ENCODE measurements around the gene GNGT1. TPM values are rescaled to one million over a fixed set of nuclear protein-coding genes. Genes with fewer than 3 reads are reported as not detected.
A peak's percentile ranks its signal among the peaks of the same experiment; 100 is the strongest.

GNGT1 gene
- total and polyA plus RNA-seq, 2 donors (not counting 3 experiments of a cell fraction or from before 2014, with no cell fraction given) = not detected

DNA sequence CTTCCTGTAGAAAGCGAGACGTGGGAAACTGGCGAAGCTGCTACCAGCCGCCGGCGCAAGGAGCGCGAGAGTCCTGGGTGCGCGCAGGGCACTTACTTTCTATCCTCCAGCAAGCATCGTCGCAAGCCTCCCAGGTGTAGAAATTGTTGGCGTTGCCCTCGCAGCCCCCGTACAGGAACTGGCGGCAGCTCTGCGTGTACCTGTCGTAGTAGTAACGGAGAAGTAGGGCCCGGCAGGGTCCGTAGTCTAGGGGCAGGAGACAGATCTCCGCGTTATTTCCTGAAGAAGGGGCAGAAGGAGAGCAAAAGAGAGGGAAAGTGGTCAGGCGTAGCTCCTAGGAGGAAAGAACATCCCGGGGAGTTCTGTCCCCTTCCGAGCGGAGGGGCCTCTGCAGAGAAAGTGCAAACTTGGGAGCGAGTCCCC, 16.3 kb upstream of the GNGT1 start:
- peak overlapping the region; percentile 63 to 97 (median 82) for H3K4me3 ChIP-seq (replicated peaks in 1 of 3; ENCODE audit: insufficient read depth in 1 of 3, low read depth in 1 of 3, low read length in 3 of 3)
- H3K27ac ChIP-seq (ENCODE audit: insufficient read depth, low read depth, low read length) = no peak overlapping the region
- intact Hi-C loops (cut with micrococcal nuclease) = loop anchor here (5.0 kb wide), 1 partner anchor 507 kb away; no protein-coding TSS in a partner anchor
- peaks cover 0 to 3% of the 10 kb centered on the region in 2 experiments for H3K27me3 ChIP-seq (ENCODE audit: control insufficient read depth in 2 of 2, insufficient read depth in 2 of 2, low read length in 2 of 2)
- peak overlapping the region; percentile 46 for H3K9ac ChIP-seq (replicated peaks; ENCODE audit: extremely low read depth, insufficient read depth, low read length)
- H2AFZ ChIP-seq (ENCODE audit: low read depth, low read length) = peak overlapping the region; percentile 100
- no peak for FAIRE-seq
- DNase-seq (ENCODE audit: low read depth, low spot score) = peak; percentile 54
- dilution Hi-C loops (cut with MboI; ENCODE audit: extremely low pct_ligation_motif_present, low sequenced_read_pairs) = no loop called here
- peaks cover 21% of the 10 kb centered on the region for H3K4me1 ChIP-seq (ENCODE audit: control insufficient read depth, extremely low read depth, insufficient read depth, low read length)
- H3K4me2 ChIP-seq (ENCODE audit: insufficient read depth, low read length) = peak overlapping the region; percentile 98
- TSS peak; percentile 51 for BruUV-seq (replicated peaks)
- no peaks in the 10 kb centered on the region for H3K9me1 ChIP-seq (replicated peaks; ENCODE audit: control insufficient read depth, extremely low read depth, insufficient read depth, low read length)
- H3K9me3 ChIP-seq (replicated peaks; ENCODE audit: control insufficient read depth, insufficient read depth, low read length) = no peaks in the 10 kb centered on the region
- CTCF ChIA-PET = interaction anchor here (1.2 to 5.0 kb wide), 4 partner anchors 9 to 197 kb away, joined by 3 to 18 read pairs (median 8); no protein-coding TSS in a partner anchor
- H3K79me2 ChIP-seq (ENCODE audit: control insufficient read depth, insufficient read depth, low read length) = no peaks in the 10 kb centered on the region
- H4K20me1 ChIP-seq (replicated peaks; ENCODE audit: control insufficient read depth, extremely low read depth, insufficient read depth, low read length) = no peaks in the 10 kb centered on the region
- TF ChIP-seq POLR2AphosphoS5 (IDR thresholded peaks at IDR 0.05; ENCODE audit: insufficient read depth, low read depth, low read length) (no peak), FOS (IDR thresholded peaks at IDR 0.05; ENCODE audit: borderline replicate concordance, insufficient read depth, low read length) (no peak), JUN (IDR thresholded peaks at IDR 0.05; ENCODE audit: borderline replicate concordance, insufficient read depth, insufficient read length, low read depth) (no peak)
- H3K36me3 ChIP-seq (ENCODE audit: control insufficient read depth in 2 of 2, extremely low read depth in 1 of 2, insufficient read depth in 2 of 2, low read length in 2 of 2) = no peaks in the 10 kb centered on the region
- POLR2A ChIA-PET = no interaction called here

DNA sequence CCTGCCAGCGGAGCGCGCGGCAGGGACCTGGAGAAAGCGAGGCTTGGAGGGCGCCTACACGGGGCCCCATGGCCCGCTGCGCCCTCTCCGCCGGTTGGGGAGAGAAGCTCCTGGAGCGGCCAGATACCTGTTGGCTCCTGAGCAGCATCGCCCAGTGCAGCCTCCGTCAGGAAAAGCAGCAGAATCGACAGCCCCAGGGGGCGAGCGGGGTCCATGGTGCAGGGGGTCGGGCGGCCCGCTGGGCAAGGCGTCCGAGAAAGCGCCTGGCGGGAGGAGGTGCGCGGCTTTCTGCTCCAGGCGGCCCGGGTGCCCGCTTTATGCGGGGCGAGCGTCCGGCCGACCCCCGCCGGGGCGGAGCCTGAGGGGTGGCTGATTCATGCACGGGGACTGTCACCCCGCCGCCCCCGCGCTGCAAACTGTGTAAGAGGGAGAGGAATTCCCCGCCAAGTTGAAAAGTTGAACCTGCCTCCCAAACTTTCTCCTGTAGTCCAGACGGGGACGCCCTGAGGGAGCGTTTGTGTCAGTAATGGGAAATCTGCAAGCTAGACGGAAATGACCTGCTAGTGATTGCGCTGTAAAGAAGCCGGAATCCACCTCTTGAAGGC, 15.8 kb upstream of the GNGT1 start, which contains the start of gene TFPI2:
Gene TFPI2 (minus strand): TSS at position 290 of the 605 bp plus-strand sequence. CDS start 75 bp downstream, at position 215.
- dilution Hi-C loops (cut with MboI; ENCODE audit: extremely low pct_ligation_motif_present, low sequenced_read_pairs) = no loop called here
- Histone ChIP-seq H3K9ac (replicated peaks; ENCODE audit: extremely low read depth, insufficient read depth, low read length) (peak within 1 kb of the TSS; percentile 46), H3K4me3 (replicated peaks in 1 of 3; ENCODE audit: insufficient read depth in 1 of 3, low read depth in 1 of 3, low read length in 3 of 3) (peak within 1 kb of the TSS; percentile 63 to 97 (median 82)), H4K20me1 (replicated peaks; ENCODE audit: control insufficient read depth, extremely low read depth, insufficient read depth, low read length) (no peaks in the 10 kb centered on the region), H3K4me1 (ENCODE audit: control insufficient read depth, extremely low read depth, insufficient read depth, low read length) (peaks cover 23% of the 10 kb centered on the region), H3K9me1 (replicated peaks; ENCODE audit: control insufficient read depth, extremely low read depth, insufficient read depth, low read length) (no peaks in the 10 kb centered on the region), H3K27ac (ENCODE audit: insufficient read depth, low read depth, low read length) (no peak within 1 kb of the TSS), H3K9me3 (replicated peaks; ENCODE audit: control insufficient read depth, insufficient read depth, low read length) (no peaks in the 10 kb centered on the region), H3K27me3 (ENCODE audit: control insufficient read depth in 2 of 2, insufficient read depth in 2 of 2, low read length in 2 of 2) (peaks cover 0 to 3% of the 10 kb centered on the region in 2 experiments), H3K79me2 (ENCODE audit: control insufficient read depth, insufficient read depth, low read length) (no peaks in the 10 kb centered on the region), H3K4me2 (ENCODE audit: insufficient read depth, low read length) (peak within 1 kb of the TSS; percentile 98), H2AFZ (ENCODE audit: low read depth, low read length) (peak within 1 kb of the TSS; percentile 100), H3K36me3 (ENCODE audit: control insufficient read depth in 2 of 2, extremely low read depth in 1 of 2, insufficient read depth in 2 of 2, low read length in 2 of 2) (no peaks in the 10 kb centered on the region)
- intact Hi-C loops (cut with micrococcal nuclease) = loop anchor here (5.0 kb wide), 1 partner anchor 507 kb away; no protein-coding TSS in a partner anchor
- no TSS peak for BruUV-seq (replicated peaks)
- TF ChIP-seq EZH2 (IDR thresholded peaks at IDR 0.05; ENCODE audit: borderline replicate concordance, low read depth, low read length, severe bottlenecking) = no peak
- peak; percentile 26 for TF ChIP-seq FOS (IDR thresholded peaks at IDR 0.05; ENCODE audit: borderline replicate concordance, insufficient read depth, low read length)
- TF ChIP-seq POLR2A (IDR thresholded peaks at IDR 0.05; ENCODE audit: low read depth, low read length) = no peak
- no peak for TF ChIP-seq POLR2AphosphoS5 (IDR thresholded peaks at IDR 0.05; ENCODE audit: insufficient read depth, low read depth, low read length)
- CTCF ChIA-PET = interaction anchor here (1.2 to 5.0 kb wide), 4 partner anchors 8 to 196 kb away, joined by 3 to 18 read pairs (median 8); no protein-coding TSS in a partner anchor
- DNase-seq (ENCODE audit: low read depth, low spot score) = peak; percentile 62
- POLR2A ChIA-PET = no interaction called here
- peak; percentile 42 for FAIRE-seq

Data from endothelial cell of umbilical vein (primary cell).